KOPT-K1 (cell line): ENCODE measurements around the gene NAALADL2.

Source experiments
- H3K27ac ChIP-seq: fragments of 200-600 bp; sonication (generic); 2 replicates; pipeline ENCODE4 v1.5.1; 2016; ENCODE audit warnings: antibody characterized with exemption, mild to moderate bottlenecking, low read depth, low read length; ENCODE audit not compliant: poor library complexity, severe bottlenecking
- H3K36me3 ChIP-seq: fragments of 200-600 bp; sonication (generic); 2 replicates; pipeline ENCODE4 v1.5.1; 2017; ENCODE audit warnings: antibody characterized with exemption, mild to moderate bottlenecking, low read length, moderate library complexity; ENCODE audit not compliant: insufficient read depth
- H3K9me3 ChIP-seq: fragments of 200-600 bp; sonication (generic); 2 replicates; pipeline ENCODE4 v1.5.1; 2017; ENCODE audit warnings: antibody characterized with exemption, low read length, mild to moderate bottlenecking; ENCODE audit not compliant: insufficient read depth, poor library complexity, severe bottlenecking

NAALADL2 gene

DNA sequence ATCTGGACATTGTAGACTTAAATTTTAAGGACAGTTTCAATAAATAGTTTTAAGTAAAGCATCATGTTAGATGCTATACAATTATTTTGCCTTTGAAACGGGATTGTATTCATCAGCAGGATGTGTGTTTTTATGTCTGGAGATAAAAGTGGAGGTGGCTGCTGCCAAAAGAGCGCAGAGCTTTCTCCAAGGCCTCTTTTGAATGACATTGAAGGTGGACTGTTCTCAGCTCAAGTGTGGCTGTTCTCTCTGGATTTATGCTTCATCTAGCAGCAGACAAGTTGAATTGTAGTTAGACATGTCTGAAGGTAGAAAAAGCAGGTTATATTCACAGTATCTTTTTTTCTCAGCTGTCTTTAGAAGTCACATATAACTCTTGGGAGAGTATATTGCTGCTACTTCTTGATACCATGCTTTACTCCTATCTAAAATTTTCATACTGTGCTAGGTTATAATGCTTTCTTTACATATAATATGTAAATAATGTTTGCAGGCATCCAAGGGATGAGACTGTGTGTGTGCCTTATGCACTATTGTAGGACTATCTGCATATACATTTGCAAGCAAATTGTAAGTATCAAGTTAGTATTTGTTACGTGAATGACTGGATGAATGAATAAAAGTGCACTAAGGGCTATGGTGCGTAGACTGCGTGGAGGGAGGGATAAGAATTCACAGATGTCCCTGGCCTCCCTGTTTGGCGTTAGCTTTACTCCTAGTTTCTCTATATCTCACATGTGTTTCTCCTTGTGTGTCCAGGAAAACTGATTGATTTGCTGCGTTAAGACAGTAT is 340.1 kb downstream of the NAALADL2 start:
- Histone ChIP-seq H3K36me3 (no peaks in the 10 kb centered on the region), H3K9me3 (no peaks in the 10 kb centered on the region), H3K27ac (no peak overlapping the region)

DNA sequence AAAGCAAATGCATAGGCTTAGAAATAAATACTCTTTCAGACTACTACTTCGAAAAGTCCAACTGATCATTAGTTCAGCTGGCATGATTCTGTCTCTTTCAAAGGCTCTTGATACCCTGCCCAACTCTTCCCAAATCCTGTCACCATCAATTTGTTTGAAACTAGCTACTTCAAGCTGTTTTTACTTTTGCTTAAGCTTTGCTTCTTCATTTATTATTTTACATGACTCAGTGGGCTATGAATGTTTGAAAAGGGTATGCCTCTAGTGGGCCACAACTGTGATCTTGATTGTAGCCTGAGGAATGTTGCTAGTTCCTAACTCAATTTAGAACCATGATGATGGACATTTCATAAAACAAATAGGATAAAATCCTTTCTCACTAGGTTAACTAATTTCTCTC is 340.8 kb downstream of the NAALADL2 start:
- H3K27ac ChIP-seq = no peak overlapping the region
- no peaks in the 10 kb centered on the region for H3K36me3 ChIP-seq
- H3K9me3 ChIP-seq = no peaks in the 10 kb centered on the region

DNA sequence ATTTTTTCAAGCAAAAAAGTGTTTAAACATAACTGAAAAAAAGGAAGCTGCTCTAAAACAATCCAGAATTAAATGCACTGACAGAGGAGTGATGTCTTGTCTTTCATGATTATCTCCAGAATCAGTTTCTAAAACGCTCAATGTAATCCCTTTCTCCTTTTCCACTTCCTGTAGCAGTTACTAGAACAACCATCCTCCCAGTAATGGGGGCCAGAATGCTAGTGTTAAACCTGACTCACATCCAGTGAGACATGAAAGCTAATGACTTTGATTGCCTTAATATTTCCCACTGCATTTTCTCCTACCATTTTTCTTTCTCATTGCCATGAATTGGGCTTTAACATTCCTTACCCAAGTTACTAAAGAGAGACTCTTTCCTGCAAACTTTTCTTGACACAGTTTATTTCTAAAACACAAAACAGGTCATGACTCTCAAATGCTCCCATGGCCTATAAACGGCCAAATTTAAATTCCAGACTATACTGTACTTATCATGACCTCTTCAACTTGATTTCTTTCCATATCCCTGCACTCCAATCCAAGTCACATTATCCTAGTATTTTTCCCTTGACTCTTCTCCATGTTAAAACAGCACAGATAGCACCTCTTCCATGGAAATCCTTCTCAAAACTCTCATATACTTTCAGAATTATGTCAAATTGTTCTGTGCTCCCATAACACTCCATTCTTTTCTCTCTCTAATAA is 341.4 kb downstream of the NAALADL2 start:
- Histone ChIP-seq H3K9me3 (no peaks in the 10 kb centered on the region), H3K27ac (no peak overlapping the region), H3K36me3 (no peaks in the 10 kb centered on the region)

DNA sequence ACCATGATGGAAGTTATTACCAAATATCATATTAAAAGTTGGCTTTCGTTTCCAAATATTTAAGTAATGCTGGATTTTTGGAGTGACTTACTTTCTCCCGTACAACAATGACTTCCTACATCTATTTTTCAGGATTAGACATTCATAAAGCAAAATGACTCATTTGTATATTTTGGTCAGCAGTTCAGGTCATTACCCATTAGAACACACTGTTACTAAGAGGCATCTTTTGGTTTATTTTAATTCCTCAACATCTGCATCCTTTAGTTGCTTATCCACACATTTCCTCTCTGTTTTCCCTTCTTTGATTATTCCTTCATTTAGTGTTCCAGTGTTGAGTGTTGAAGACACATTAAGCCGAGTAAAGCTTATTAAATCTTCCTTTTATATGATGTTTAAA is 348.2 kb downstream of the NAALADL2 start:
- Histone ChIP-seq H3K36me3 (no peaks in the 10 kb centered on the region), H3K9me3 (no peaks in the 10 kb centered on the region), H3K27ac (no peak overlapping the region)

DNA sequence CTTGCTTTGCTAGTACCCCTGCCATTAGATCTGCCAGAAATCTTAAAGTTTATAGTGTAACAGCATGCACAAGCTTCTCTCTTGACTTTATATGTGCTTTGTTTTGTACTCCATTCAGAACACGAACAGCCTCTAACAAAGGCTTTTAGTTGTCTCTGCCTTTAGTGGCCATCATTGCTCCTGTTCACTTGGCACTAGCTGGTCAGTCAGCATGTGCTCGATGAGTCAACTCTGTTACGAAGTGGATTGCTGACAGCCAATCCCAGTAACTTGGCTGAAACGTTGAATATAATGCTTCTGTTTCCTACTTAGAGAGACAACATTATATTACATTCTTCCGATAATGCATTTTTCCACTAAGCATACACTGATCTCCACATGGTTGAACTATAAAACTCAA is 349.2 kb downstream of the NAALADL2 start:
- Histone ChIP-seq H3K9me3 (no peaks in the 10 kb centered on the region), H3K36me3 (no peaks in the 10 kb centered on the region), H3K27ac (no peak overlapping the region)

DNA sequence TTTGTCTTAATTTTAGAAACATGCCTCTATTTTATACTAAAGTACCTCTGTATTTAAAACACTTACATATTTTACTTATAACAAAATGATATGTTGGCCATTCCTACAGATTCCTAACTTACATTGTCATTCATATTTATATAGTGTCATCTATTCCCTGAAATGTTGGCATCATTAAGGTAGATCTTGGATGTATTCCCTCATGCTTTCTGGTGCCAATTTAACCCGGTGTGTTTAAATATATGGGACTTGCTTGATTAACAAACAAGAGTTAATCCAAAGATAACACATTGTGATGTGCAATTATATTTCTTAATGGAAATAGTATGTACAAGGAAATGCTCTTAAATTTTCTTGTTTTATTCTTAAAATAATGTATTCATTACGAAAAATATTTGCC is 352.3 kb downstream of the NAALADL2 start:
- no peaks in the 10 kb centered on the region for H3K36me3 ChIP-seq
- no peak overlapping the region for H3K27ac ChIP-seq
- no peaks in the 10 kb centered on the region for H3K9me3 ChIP-seq

DNA sequence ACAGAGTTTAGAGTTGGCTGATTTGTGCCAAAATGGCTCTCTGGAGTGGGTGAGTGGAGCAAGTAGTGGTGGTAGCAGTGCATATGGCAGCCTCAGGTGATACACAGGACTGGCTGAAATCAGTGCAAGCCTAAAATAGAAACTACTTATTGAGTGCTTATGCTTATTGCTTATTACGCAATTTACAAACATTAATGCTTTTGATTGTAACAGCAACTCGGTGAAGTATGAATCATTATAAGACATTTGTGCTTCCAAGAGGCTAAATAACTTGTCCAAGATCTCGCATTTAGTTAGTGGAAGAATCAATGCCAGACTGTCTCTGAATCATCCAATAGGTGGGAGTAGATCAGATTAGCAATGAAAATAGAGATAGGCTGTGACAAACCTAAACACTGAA is 353.8 kb downstream of the NAALADL2 start:
- Histone ChIP-seq H3K9me3 (no peaks in the 10 kb centered on the region), H3K36me3 (no peaks in the 10 kb centered on the region), H3K27ac (no peak overlapping the region)

DNA sequence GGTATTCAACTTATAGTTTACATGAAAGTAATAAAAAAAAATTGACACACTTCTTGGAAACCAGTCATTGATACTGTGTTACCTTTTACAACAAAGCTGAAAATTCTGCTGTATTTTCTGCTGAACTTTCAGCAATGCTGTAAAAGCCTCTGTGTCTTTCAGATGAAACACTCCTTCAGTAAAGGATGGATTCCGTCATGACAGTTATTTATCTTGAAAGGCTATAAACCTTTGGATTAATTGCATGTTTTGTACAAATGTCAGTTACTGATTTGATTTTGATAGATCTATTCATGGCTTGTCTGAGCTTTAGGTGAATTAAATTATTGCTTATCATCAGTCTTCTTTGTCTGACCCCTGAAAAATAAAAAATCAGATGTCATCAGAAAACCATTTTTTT is 355.1 kb downstream of the NAALADL2 start:
- H3K36me3 ChIP-seq = no peaks in the 10 kb centered on the region
- no peaks in the 10 kb centered on the region for H3K9me3 ChIP-seq
- no peak overlapping the region for H3K27ac ChIP-seq

DNA sequence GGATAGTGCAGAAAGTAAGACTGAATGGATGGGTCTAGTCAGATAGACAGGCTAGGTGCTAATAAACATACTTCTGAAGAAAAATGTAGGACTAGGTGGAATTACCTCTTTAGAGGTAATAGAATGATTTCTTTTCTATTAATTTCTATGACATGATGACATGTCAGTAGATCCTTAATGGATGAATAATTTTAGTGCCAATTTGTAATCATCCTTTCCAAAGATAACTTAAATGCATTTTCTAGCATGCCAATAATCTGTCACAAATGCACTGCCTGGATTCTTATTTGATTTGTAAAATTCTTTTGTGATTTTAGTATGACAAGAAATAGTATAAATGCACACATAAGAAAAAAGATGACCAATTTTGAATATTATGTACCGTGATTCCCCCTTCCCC is 356.7 kb downstream of the NAALADL2 start:
- Histone ChIP-seq H3K36me3 (no peaks in the 10 kb centered on the region), H3K27ac (no peak overlapping the region), H3K9me3 (no peaks in the 10 kb centered on the region)

DNA sequence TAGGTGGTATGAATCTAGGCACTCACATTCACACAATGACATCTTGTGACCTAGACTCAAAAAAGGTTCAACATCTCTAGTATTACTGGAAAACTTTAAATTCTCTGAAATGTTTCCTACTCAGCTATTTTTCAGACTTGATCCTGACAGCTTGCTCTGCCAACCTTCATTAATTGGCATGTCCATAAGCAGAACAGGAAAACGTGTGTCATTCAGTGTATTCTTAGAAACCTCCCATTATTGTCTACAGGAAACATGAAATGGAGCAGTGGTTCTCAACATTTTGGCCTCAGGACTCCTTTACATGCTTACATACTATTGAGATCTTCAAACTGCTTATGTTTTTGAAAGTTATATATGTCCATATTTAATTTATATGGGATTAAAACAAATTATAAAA is 363.2 kb downstream of the NAALADL2 start:
- no peak overlapping the region for H3K27ac ChIP-seq
- no peaks in the 10 kb centered on the region for H3K9me3 ChIP-seq
- H3K36me3 ChIP-seq = no peaks in the 10 kb centered on the region

DNA sequence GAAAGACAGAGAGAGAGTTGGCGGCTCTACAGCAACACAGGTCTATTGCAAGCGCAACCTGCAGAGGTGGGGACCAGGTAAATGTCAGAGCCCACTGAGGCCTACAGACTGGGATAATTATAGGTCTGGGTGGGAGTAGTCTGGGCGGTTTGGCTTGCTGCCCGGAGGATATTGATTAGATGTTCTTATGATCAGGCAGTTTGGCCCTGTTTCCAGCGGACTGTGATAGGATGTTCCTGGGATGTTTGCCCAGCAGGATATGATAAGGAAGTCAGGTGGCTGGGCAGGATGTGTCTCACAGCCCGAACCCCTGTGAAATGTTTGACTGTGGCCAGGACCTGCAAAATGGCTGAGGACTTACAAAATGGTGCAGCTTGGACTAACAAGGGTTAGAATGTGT is 364.9 kb downstream of the NAALADL2 start:
- H3K27ac ChIP-seq = no peak overlapping the region
- H3K9me3 ChIP-seq = no peaks in the 10 kb centered on the region
- H3K36me3 ChIP-seq = no peaks in the 10 kb centered on the region

DNA sequence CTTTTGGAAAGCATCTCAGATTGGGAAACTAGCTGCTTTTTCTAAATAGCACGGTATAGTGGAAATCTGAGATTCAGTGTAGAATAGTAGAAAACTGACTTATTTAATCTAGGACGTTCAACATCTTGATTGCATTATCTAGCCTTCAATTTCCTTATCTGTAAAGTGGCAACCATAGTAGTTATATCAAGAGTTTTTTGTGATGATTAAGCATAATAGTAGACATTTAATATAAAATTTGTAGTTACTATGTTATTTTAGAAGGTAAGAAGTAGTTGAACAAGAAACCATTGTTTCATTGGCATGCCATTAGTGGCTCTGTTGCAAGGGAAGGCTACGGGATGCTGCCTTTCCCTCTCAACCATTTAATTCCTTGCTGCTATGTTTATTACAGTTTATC is 367.3 kb downstream of the NAALADL2 start:
- H3K27ac ChIP-seq = no peak overlapping the region
- no peaks in the 10 kb centered on the region for H3K36me3 ChIP-seq
- H3K9me3 ChIP-seq = no peaks in the 10 kb centered on the region

DNA sequence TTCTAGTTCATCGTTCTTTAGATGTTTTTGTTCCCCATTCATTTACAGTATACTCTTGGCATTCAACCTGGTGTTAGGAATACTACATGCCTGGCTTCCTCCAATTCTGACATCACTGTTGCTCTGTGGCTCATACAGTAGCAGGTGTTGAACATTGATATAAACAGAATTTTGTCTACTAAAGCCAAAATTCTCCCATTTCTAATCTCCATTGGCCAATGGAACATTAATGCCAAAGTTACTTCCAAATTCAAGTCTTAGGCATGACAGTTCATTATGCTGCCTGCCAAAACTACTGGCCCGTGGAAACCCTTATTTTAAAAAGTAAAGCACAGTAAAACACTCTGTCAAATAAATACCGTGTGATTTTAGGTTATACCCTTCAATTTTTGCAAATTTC is 368.0 kb downstream of the NAALADL2 start:
- Histone ChIP-seq H3K9me3 (no peaks in the 10 kb centered on the region), H3K36me3 (no peaks in the 10 kb centered on the region), H3K27ac (no peak overlapping the region)

DNA sequence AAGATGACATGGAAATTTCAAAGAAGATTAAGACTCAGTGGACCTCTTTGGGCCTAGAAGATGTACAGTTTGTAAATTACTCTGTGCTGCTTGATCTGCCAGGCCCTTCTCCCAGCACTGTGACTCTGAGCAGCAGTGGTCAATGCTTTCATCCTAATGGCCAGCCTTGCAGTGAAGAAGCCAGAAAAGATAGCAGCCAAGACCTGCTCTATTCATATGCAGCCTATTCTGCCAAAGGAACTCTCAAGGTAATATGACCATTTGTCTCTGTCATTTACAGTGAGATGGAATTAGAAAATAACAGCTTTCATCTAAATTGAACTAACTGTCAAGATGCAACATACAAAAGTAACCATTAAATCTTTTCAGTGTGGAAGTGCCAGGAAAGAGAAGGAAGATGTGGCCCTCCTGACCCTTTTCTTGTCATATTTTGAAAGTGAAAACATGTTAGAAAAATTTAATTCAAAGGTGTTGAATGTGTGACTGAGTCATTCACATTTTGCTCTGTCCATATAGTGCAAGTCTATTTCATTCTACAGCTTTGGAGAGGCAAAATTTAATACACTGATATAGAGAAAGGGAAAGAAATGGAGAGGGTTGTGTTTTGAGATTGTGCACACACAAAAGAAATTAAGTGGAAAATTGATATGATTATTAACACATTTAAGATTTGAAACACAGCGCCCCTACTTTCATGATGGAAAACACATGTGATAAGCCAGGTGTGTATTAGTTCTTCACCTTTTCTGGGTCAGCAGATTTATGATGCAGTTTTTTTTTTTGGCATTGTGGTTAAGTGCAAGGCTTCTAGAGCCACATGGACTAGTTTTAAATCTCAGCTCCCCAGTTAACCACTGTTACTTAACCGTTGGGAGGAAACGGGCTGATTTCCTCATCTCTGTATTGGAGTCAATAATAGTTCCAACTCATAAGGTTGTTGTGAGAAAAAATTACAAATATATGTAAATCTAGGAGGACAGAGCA is 375.1 kb downstream of the NAALADL2 start:
- no peaks in the 10 kb centered on the region for H3K9me3 ChIP-seq
- no peak overlapping the region for H3K27ac ChIP-seq
- no peaks in the 10 kb centered on the region for H3K36me3 ChIP-seq

DNA sequence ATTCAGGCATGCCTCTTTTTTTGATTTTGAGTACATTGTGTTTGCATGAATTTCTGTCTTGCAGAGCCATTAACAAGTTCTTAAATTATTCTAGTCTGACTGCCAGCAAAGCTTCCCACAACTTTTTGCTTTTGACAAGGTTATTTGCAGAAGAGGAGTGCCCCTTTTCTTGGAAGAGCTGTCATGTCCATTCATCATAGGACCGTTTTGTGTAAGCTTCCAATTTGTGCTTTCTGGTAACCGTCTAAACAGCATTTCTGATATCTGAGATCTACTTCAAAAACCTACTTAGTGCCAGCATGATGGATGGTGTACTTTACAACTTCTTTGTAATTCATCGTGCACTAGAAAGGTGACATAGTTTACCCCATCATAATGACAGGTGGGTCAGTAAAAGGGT is 379.7 kb downstream of the NAALADL2 start:
- no peaks in the 10 kb centered on the region for H3K36me3 ChIP-seq
- H3K27ac ChIP-seq = no peak overlapping the region
- no peaks in the 10 kb centered on the region for H3K9me3 ChIP-seq
